DLD1 (cell line): Measurements from ENCODE around the gene CCDC34.

Experiments
- in situ Hi-C: cut with HindIII; loops from 2 replicates; pipeline ENCODE4 v1.10.0; 2017; ENCODE audit warnings: low sequenced_read_pairs

Gene CCDC34

GRCh38 chr11:27392278-27393114, 29.5 kb upstream of the CCDC34 start:
- in situ Hi-C loops, result no loop called here

- in situ Hi-C loops, result no loop called here
These were observed 28.5 kb upstream of the CCDC34 start for GRCh38 chr11:27391331-27392015.

GRCh38 chr11:27390318-27391295, 27.6 kb upstream of the CCDC34 start:
- in situ Hi-C loops, result no loop called here

- in situ Hi-C loops, result no loop called here
These were observed 25.9 kb upstream of the CCDC34 start for GRCh38 chr11:27388869-27389268.

GRCh38 chr11:27388001-27388400, 25.0 kb upstream of the CCDC34 start:
- in situ Hi-C loops, result no loop called here

- in situ Hi-C loops, result no loop called here
These were observed 24.3 kb upstream of the CCDC34 start for GRCh38 chr11:27387362-27387761.

GRCh38 chr11:27386181-27386845, 23.3 kb upstream of the CCDC34 start:
- in situ Hi-C loops, result no loop called here

GRCh38 chr11:27385245-27385644, 22.2 kb upstream of the CCDC34 start:
- in situ Hi-C loops, result no loop called here

- in situ Hi-C loops, result no loop called here
These were observed 21.2 kb upstream of the CCDC34 start for GRCh38 chr11:27384227-27384626.

GRCh38 chr11:27383645-27384044, 20.6 kb upstream of the CCDC34 start:
- in situ Hi-C loops, result no loop called here

- in situ Hi-C loops, result no loop called here
These were observed 18.2 kb upstream of the CCDC34 start for GRCh38 chr11:27381238-27381666.

- in situ Hi-C loops, result no loop called here
These were observed 17.8 kb upstream of the CCDC34 start for GRCh38 chr11:27380771-27381170.

GRCh38 chr11:27379449-27379848, 16.4 kb upstream of the CCDC34 start:
- in situ Hi-C loops, result no loop called here

GRCh38 chr11:27375370-27375769, 12.4 kb upstream of the CCDC34 start:
- in situ Hi-C loops, result no loop called here

- in situ Hi-C loops, result no loop called here
These were observed 11.0 kb upstream of the CCDC34 start for GRCh38 chr11:27373856-27374602.

GRCh38 chr11:27373392-27373791, 10.4 kb upstream of the CCDC34 start:
- in situ Hi-C loops, result no loop called here

GRCh38 chr11:27372164-27372563, 9.1 kb upstream of the CCDC34 start:
- in situ Hi-C loops, result no loop called here

GRCh38 chr11:27371489-27371888, 8.5 kb upstream of the CCDC34 start:
- in situ Hi-C loops, result no loop called here

- in situ Hi-C loops, result no loop called here
These were observed 7.4 kb upstream of the CCDC34 start for GRCh38 chr11:27370374-27370773.

GRCh38 chr11:27367881-27368280, 4.9 kb upstream of the CCDC34 start:
- in situ Hi-C loops, result no loop called here
